Fibroblast of the conjunctiva (primary cell): ENCODE data around the gene LAPTM4A.
A peak's percentile ranks its signal among the peaks of the same experiment; 100 is the strongest.
"Not testable (repeated sequence)": the region's sequence is repeated elsewhere in the genome, so short reads cannot be mapped to it uniquely, and the experiment has no call there.

ENCODE experiments used
- DNase-seq: peaks from one replicate; pipeline ENCODE4 v3.0.0-alpha.2; 2010; ENCODE audit warnings: low read depth

Gene LAPTM4A

DNA sequence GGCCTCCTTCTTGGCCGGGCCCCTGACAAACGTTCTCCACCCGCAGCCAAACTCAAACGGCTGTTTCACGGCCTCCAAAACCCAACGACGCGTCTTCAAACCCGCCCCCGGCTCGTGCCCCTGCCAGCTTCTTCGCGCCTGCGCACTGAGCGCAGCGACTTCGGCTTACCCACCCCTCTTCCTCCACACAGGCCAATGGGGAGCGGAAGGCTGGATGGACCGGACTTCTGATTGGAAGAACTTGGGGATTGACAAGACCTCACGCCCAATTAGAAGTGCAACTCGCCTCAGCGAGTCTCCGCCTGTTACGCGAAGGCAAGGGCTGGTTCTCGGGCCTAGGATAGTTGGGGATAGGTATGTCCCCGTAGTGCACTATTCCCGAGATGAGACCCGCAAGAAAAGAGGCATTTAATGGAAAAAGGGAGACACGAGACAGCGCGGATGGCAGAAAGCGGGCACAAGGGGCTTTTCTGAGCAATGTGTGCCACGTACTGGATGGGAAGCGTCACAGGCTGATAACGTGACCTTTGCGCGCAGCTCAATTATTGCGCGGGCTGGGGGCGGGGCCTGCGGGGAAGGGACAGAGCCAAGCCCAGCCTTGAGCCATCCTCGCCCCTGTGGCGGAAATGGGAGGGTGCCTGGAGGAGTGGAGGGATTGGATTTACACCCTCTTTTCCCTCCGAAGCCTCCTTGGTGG is at the start of gene LAPTM4A:
LAPTM4A (minus strand) TSS at position 97 of the 697 bp plus-strand sequence. CDS start 108 bp downstream, outside the sequence.
- DNase-seq: peak; percentile 100

DNA sequence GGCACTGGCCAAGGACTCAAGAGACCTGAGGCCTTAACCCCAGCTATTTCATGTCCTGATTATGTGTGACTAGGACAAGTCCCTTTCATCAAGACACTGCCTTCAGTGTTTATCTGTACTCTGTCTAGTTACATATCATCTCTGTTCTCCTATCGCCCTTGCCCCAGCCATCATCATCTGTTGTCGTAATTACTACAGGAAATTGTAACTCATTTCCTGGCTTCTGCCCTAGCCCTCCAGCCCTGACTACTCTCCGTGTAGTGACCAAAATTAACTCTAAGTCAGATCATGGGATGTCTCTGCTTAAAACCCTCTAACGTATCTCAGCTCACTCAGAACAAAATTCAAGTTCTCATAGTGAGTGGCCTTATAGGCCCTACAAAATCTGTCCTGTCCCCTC is 49.3 kb upstream of the LAPTM4A start:
- DNase-seq: no peak

DNA sequence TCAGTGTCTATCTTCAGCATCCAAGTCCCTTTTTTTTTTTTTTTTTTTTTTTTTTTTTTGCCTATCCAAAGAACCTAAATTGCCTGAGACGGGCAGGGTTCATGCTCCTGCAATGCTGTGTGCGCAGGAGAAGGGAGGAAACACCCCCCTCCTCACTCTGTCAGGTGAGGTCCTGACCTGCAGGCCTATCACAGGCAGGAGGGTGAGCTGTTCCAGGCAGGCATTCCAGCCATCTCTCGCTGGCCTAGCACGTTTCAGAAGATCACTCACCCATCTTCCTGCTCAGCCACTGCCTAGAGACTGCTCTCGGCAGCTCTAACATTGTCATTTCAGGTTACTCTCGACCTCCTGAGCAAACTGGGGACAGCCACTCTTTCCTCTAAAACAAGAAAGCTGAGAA is 48.4 kb upstream of the LAPTM4A start:
- no peak for DNase-seq

DNA sequence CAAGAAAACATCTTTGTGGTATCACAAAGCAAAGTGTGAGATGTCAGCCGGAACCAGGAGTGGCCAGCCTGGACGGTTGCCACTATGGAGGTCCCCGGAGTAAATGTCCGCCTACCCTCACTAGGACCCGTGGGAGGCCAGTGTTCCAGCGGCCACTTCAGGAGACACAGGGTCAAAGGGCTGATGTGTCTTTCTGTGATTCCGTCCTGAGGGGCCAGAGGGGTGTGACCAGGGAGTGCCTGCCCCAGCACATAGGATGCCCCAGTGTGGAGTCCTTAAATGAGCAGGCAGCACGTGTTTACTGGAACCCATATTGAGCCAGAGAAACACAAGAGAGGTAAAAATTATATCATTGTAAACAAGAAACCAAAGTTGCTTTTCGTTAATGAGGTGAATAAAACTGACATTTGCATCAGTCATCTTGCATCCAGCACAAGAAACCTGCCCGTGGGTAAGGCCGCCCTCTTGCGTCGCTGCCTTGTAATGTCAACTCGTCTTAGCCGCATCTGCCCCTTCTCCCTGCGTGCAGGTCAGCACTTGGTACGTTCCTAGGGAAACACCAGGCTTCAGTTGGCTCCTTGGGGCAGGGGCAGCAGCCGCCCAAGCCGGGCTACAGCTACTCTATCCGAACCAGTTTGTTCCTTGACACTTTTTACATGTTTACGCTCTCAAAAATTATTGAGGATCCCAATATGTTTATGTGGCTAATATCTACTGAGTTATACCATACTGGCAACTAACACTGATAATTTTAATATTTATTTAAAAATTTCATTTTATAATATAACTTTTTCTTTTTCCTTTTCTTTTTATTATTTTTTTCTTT is 46.7 kb upstream of the LAPTM4A start:
- peak; percentile 90 for DNase-seq

DNA sequence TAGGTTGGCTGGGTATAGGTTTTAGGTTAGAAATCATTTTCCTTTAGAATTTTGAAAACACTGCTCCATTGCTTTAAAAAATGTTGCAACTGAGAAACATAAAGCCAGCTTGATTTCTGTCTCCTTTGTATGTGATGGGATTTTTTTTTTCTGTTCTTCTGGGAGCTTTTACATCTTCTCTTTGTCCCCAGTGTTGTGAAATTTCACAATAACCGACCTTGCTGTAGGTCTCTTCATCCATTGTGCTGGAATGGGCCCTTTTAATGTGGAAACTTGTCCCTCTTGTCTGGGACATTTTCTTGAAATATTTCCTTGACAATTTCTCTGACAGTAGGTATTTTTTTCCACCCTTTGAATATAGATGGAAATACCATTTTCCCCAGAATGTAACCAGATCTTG is 44.0 kb upstream of the LAPTM4A start:
- DNase-seq: no peak

DNA sequence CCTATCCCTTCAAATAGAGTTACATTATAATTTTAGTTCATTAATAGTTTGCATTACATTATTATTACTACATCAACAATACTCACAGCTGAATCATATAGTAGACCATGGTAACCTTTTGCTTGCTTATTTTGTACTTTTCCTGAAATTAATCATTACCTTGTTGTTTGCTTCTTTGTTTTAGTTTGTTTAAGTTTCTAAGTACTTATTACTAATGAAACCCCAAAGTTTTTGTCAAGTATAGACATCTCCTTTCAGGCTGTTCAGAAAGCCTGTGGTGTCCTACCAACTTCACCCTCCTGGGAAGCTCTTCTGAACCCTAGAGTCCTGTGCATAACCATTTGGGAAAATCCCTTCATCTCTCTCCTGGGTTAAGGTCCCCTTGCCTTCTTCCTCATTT is 43.5 kb upstream of the LAPTM4A start:
- DNase-seq: no peak

DNA sequence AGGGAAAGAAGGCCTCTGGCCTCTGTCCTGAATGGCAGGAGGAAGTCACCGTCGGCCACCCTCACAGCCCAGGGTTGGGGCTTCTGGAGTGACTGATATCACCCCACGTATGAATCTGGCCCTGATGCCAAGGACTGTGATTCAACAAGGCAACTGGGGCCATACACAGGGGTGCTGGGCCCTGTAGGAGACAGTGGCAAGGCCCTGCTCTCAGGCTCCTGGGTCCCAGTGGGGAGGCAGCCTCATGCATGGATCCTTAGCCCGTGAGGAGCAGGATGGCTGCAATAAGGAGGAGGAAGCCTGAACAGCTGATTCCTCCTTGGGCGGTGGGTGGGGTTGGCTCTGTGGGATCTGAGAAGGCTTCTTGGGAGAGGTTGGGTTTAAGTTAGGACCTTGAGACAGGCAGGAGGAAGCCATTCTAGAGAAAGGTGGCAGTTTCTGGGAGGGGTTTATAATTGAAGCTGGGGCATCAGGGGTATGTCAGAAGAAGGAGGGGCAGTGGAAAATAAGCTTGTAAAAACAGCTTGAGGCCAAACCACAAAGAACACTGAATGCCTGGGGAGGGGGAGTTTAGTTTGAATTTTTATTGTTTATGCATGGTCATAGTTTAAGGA is 42.8 kb upstream of the LAPTM4A start:
- no peak for DNase-seq

DNA sequence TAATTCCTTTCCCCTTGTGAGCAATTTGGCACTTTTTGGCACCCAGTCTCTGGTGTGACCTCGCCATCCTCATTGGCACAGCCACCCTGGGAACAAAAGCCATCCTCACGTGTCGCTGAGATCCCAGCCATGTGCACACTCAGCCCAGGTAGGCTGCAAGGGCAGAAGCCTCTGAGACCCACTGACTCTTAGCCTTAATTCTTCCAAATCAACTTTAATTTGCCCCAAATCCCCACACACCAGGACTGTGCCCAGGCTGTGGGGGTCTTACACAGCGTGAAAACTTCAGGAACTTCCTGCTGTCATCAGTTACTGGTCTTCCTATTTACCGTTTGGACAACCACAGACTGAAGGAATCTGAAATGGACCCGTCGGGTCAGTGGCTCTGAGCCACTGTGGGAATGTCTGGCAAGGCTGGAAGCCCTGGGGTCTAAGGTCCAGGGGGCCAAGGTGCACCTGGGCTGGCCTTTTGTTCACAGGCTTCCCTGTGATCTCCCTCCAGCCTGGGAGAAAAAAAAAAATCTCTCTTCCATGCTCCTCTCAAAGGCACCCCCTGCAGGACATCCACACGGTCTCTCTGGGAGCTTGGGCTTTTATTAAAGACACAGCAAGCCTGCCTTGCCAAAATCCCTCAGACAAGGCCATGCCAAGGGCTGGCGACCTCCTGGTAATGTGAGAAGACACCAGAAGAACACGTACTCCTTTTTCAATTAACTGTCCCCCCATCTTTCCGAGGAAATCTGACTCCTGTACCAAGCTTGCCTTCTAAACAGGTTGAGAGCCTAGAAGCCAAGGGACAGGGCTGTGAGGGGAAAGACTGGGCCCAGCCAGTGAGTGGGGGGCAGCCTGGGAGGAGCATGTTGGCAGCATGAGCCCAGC is 42.1 kb upstream of the LAPTM4A start:
- DNase-seq: peak; percentile 76

DNA sequence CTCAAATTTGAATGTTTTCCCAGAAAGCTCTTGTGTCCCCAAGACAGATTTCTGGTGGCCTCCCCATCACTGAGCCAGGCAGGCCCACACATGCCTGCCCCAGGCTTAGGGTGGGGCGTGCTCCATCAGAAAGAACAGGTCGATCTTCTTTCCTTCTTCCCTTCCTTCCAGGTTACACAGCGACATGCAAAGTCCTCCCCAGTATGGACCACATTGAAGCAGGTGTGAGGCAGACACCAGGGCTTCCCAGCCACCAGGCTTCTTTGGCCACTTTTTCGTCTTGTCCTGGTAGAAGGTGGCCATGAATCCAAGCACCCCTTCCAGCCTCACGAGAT is 41.4 kb upstream of the LAPTM4A start:
- no peak for DNase-seq

DNA sequence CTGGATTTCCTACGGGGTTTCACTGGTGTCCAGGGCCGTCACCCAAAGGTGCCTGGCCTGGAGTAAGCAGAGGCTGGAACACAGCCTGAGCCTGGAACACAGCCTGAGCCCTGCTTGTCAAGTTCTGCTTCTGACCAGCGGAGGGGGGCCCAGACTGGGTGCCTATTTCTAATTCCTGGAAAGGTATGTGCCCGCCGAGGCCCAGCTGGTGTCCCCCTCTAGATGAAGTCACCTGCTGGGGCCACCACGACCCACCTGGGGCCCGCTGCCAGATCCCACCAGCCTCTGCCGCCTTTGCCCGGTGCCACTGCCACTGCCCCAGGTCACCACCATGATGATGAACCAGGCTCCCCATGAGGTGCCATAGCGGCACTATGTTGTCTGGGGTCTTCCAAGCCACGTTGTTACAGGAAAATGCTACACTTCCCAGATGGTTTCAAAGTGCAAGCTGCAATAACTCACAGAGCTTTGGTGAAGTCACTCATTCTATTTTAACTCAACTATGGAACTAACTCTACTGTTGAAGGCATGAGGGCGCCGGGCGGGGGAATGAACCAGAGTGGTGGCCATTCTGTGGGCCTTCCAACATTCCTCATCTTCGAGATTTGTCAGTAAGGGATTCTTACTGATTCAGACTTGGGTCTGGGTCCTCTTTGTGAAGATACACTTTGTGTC is 40.9 kb upstream of the LAPTM4A start:
- no peak for DNase-seq

DNA sequence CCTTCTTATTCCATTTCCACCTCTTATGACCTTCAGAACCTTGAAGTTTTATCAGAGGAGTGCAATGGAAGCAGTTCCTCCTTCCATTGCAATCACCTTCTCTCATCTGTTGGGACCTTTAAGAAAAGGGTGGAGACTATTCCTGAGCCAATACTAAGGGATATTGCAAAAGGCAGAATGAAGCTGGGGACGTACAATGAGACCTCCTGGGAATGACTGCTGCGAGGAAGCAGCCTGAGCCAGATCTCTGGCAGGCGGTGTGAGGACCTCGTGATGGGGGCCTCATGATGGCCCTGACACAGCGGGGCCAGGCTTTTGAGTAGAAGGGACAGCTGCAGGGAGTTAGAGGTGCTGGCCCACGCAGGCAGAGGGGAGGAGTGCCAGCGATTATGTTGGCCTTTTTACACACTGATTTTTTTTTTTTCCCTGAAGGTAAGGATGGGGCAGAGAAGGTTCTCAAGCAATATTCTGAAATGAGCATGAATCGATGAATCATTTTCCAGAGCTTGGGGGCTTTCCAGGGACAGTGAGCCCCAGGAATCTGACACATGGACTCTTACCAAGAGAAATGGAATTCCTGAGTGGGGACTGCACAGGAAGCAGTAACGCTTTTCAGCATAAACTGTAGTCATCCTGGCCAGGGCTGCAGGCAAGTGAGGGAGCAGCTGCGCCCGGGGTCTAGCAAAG is 40.0 kb upstream of the LAPTM4A start:
- peak; percentile 91 for DNase-seq

DNA sequence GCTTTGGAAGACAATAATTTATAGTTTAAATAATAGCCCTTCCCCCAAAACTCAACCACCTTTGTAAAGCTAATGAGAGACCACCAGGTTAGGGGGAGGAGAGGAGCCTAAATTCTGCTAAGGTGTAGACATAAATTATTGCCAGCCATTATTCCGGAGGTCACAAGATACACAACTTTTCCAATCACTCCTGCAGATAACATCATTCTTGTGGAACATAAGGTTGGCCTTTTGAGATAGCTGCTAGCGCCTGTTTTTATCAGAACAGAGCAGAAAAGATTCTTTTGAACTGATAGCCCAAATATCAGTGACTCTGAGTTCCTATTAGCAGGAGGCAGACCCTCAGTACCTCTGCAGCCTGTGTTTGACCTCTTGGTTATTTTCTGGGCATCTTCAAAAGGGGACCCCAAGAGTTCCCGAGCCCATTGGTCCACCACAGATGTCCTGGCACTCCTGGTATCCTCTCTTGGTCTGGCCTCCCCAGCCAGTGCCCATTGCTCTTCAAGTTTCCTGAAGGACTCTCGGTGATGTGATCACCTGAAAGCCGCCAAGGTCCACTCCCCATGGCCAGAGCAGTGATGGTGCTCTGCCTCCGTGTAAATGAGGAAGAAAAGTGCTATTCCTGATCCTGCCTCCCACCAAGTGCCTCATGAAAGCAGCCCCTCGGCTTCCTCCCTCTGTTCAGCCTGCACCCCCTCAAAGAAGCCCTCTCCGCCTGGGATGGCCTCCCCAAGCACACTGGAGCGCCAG is 38.5 kb upstream of the LAPTM4A start:
- DNase-seq: no peak

DNA sequence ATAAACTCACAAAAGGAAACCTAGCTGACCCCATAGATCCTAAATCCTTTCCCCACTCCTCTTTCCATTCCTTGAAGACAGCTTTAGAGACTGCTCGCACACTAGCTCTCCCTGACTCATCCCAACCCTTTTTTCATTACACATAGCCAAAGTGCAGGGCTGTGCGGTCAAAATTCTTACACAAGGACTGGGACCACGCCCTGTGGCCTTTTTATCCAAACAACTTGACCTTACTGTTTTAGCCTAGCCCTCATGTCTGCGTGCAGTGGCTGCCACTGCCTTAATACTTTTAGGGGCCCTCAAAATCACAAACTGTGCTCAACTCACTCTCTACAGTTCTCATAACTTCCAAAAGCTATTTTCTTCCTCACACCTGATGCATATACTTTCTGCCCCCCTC is 34.5 kb upstream of the LAPTM4A start:
- DNase-seq: not testable (repeated sequence)

DNA sequence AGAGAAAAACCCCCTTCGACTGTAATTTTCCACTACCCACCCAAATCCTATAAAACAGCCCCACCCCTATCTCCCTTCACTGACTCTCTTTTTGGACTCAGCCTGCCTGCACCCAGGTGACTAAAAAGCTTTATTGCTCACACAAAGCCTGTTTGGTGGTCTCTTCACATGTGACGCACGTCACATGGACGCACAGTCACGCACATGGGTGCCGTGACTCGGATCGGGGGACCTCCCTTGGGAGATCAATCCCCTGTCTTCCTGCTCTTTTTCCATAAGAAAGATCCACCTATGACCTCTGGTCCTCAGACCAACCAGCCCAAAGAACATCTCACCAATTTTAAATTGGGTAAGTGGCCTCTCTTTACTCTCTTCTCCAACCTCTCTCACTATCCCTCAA is 31.4 kb upstream of the LAPTM4A start:
- not testable (repeated sequence) for DNase-seq

DNA sequence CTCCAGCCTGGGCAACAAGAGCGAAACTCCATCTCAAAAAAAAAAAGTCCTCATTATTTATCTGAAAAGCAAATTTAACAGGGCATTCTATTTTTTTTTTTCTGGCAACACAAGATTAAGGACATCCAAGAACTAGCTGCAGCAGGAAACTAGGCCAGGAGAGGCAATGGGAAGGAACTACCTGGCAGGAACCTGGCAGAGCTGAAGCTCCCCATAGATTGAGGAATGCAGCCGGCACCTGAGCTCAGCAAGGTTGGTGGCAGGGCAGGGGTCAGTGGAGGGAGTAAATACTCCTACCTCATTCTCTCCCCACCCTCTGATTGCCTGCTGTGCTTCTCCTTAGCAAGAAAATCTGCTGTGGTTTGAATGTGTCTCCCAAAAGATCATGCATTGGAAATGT is 30.4 kb upstream of the LAPTM4A start:
- DNase-seq: no peak

DNA sequence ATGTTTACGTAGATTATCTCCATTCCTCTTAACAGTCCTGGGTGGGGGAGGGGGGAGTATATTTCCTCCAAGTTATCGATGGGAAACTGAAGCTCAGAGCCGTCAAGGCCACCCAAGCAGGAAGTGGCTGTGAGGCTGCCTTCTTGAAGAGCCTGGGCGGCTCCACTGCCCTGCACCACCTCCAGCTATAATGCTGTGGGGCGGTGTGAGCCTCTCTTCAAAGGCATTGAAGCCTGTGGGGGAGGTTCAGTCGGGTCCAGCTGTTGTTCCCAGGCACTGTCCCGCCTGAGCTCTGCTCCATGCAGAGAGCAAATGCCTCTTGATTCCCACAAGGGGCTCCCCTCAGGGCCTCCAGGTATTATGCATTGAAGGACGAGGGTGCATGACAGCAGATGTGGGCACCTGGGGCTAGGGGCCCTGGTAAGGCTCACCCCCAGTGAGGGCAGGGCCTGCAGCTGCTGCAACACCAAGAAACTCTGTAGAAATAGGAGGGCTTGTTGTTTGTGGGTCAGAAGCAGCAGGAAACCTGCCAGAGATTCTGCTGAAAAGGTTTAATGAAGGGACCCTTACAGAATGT is 29.5 kb upstream of the LAPTM4A start:
- no peak for DNase-seq

DNA sequence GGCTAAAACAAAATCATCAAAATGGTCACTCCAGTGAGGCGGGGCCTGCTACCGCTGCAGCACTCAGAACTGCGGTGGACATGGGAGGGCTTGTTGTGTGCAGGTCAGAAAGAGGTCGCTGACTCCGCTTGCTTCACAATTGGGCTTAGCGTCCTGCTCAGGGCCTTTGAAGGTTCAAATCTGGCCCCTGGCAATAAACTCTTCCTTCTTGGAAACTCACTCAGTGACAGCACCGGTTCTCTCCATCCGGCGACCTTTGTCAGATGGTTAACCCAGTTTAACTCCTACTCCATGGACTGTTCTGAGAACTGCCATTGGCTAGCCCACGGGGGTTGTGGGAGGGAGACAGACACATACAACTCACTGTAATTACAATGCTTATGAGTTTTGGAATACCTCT is 29.0 kb upstream of the LAPTM4A start:
- no peak for DNase-seq

DNA sequence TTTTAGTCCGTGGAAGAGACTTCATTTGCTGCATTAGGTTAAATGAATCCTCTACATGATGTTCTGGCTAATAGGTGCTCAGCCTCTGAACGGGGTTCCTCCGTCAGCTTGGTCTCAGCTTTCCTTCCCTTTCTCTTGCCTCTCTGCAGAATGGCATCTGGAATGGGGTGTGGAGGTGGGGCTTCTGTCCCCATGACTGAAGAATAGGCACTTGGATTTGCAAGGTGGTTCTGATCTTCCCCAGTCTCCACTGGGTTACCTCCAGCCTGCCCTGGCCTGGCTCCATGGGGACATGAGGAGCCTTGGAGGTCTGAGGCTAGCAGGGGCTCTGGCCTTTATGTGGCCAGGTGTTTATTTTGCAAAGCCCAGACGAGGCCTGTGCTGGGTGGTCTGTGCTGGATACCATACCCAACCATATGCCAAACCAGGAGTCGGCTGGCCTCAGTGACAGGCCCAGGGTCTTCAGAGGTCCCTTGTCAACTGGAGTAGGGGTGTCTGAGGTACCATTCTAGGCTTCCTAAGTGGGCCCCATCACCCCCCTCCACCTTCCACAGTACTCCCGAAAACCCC is 28.2 kb upstream of the LAPTM4A start:
- no peak for DNase-seq

DNA sequence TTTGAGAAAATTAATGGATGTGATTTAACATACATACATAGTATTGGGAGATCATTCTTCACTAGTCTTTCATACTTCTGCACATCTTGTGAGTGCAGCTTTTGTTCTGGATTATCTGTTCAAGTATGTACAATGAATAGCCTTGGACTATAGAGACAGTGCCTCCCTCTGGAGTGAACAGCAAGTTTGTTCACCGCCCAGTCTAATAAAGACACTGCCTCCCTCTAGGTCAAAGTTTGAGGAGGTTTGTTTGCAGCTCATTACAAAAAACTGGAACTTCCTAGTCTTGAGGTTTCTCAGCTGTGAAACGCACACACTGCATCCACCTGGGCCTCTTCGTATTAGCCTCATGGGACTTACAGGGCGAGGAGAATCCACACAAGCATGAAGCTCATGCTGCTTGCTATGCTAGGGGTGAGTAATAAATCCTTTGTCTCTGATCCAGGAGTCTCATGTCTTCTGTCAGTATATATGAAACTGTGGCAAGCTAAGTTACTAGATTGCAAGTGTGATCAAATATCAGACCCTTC is 26.0 kb upstream of the LAPTM4A start:
- DNase-seq: no peak
